Measurements from ENCODE around the gene UVRAG. TPM values are rescaled to one million over a fixed set of nuclear protein-coding genes. Genes with fewer than 3 reads are reported as not detected.

The UVRAG gene
- polyA plus RNA-seq, 1 experiment = 8.2 TPM

DNA sequence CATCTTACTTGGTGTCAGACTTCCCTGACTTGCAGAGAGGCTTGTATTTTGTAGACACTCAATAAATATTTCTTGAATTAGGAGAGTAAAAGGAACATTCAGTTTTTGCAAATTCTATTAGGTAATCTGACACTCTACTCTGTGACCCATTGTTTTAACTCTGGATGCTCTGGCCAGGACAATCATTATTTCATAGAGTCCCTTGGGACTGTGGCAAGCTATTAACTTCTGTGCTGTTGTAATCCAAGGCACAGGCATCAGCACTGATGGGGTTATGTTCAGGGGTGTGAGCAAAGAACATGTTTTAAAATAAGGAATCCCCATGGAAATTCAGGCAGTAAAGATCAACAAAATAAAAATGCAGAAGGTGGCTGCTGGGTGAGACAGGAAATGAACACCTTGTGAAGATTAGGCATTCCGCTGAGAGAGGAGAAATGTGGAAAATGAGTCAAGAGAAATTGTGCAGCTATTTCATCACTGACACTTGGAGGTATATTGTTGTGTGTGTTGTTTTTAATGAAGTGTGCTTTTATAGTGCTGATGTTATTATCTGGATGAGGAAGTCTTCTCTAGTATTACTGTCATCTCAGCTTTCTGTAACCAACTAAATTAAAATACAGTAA, 216.1 kb downstream of the UVRAG start:
- ChIA-PET CTCF (interaction anchor here (0.9 kb wide), 1 partner anchor 114 kb away, joined by 3 read pairs; no protein-coding TSS in a partner anchor), POLR2A (no interaction called here)
- H3K27me3 ChIP-seq (ENCODE audit: control insufficient read depth, insufficient read depth, low read length) = no peaks in the 10 kb centered on the region

DNA sequence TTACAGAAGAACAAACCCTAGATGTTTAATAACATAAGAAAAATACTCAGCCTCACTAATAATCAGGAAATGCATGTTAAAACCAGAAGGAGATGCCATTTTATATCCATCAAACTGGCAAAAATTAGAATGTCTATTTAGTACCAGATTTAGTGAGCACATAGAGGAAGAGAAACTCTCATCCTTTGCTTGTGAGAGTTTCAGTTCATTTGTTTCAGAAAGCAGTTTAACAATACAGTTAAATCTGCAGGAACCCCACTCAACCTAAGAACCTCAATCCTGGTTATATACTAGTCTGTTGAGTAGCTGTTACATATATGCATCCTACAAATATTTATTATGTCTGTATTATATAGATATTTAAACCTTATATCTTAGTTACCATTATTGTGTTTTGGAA, 218.7 kb downstream of the UVRAG start:
- TF ChIP-seq, protein P1, sequence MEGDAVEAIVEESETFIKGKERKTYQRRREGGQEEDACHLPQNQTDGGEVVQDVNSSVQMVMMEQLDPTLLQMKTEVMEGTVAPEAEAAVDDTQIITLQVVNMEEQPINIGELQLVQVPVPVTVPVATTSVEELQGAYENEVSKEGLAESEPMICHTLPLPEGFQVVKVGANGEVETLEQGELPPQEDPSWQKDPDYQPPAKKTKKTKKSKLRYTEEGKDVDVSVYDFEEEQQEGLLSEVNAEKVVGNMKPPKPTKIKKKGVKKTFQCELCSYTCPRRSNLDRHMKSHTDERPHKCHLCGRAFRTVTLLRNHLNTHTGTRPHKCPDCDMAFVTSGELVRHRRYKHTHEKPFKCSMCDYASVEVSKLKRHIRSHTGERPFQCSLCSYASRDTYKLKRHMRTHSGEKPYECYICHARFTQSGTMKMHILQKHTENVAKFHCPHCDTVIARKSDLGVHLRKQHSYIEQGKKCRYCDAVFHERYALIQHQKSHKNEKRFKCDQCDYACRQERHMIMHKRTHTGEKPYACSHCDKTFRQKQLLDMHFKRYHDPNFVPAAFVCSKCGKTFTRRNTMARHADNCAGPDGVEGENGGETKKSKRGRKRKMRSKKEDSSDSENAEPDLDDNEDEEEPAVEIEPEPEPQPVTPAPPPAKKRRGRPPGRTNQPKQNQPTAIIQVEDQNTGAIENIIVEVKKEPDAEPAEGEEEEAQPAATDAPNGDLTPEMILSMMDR (IDR thresholded peaks at IDR 0.05; ENCODE audit: insufficient read depth, low read depth, low read length) = no peak
- POLR2A ChIA-PET = no interaction called here
- no peaks in the 10 kb centered on the region for H3K36me3 ChIP-seq (ENCODE audit: control insufficient read depth, insufficient read depth, low read length)
- no peaks in the 10 kb centered on the region for H3K27me3 ChIP-seq (ENCODE audit: control insufficient read depth, insufficient read depth, low read length)
- CTCF ChIA-PET = no interaction called here
- no peak for DNase-seq (ENCODE audit: low read depth)
- no peak overlapping the region for H3K4me3 ChIP-seq (ENCODE audit: low read depth, low read length)

More for the DNA sequence above, 216.1 kb downstream of the UVRAG start:
- Histone ChIP-seq H3K4me3 (ENCODE audit: low read depth, low read length) (no peak overlapping the region), H3K36me3 (ENCODE audit: control insufficient read depth, insufficient read depth, low read length) (no peaks in the 10 kb centered on the region)
- DNase-seq (ENCODE audit: low read depth) = no peak
- TF ChIP-seq, protein P1 (IDR thresholded peaks at IDR 0.05; ENCODE audit: insufficient read depth, low read depth, low read length) = no peak

DNA sequence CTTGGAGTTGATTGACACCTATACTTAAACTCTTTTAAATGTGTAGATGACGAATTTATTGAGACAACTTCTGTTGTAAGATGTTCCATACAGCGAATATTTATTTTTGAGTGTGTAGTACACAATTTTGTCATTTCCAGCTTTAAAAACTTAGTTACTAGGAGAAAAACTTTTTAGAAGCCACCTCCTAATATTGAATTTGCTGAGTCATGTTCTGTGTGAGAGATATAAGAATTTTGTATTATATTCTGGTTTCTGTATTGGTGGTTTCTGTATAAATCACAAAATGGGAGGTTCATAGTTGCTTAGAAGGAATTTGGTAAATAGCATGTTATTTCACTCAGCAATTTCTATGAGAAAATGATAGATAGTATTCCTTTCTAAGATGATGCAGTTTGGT, 220.0 kb downstream of the UVRAG start:
- POLR2A ChIA-PET = no interaction called here
- no peak for DNase-seq (ENCODE audit: low read depth)
- CTCF ChIA-PET = interaction anchor here (0.7 kb wide), 1 partner anchor 284 kb away, joined by 3 read pairs; no protein-coding TSS in a partner anchor

DNA sequence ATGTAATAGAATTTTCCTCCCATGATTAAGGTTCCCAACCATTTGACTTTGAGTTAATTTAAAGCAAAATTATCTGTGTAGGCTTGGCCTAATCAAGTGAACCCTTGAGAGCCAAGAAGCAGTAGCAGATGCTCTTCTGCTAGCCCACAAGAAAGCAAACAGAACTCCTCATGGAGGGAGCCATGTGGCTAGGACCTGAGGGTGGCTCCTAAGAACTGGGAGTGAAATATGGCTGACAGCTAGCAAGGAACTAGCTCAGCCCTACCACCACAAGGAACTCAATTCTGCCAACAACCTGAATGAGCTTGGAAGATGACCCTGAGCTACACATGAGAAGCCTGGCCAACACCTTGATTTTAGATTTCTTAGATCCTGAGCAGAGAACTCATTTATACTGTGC, 223.6 kb downstream of the UVRAG start:
- CTCF ChIA-PET = interaction anchor here (0.6 kb wide), 1 partner anchor 382 kb away, joined by 3 read pairs; no protein-coding TSS in a partner anchor

More for the DNA sequence above, 220.0 kb downstream of the UVRAG start:
- TF ChIP-seq, protein P1 (IDR thresholded peaks at IDR 0.05; ENCODE audit: insufficient read depth, low read depth, low read length) = no peak
- Histone ChIP-seq H3K36me3 (ENCODE audit: control insufficient read depth, insufficient read depth, low read length) (no peaks in the 10 kb centered on the region), H3K4me3 (ENCODE audit: low read depth, low read length) (no peak overlapping the region), H3K27me3 (ENCODE audit: control insufficient read depth, insufficient read depth, low read length) (no peaks in the 10 kb centered on the region)

DNA sequence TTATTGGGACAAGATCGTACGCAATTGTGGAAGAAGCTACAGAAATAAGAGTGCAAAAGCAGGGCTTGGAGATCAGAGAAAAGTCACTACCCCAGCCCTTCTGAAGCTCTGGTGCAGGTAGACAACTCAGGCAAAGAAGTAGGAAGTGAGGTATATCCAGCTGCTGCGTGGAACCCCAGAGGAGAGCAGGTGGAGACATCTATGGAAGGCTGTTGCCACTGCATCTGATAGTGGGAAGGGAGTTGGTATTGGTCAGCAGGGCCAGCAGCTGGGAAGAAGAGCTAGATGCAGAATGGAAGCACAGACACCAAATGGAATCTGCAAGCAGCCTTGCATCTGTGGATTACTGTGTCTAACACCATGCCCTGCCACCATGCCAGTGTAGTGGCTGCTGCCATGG, 226.2 kb downstream of the UVRAG start:
- no peak overlapping the region for H3K4me3 ChIP-seq (ENCODE audit: low read depth, low read length)
- TF ChIP-seq, protein P1 (IDR thresholded peaks at IDR 0.05; ENCODE audit: insufficient read depth, low read depth, low read length) = no peak
- ChIA-PET CTCF (no interaction called here), POLR2A (no interaction called here)
- H3K27me3 ChIP-seq (ENCODE audit: control insufficient read depth, insufficient read depth, low read length) = no peaks in the 10 kb centered on the region
- DNase-seq (ENCODE audit: low read depth) = no peak
- no peaks in the 10 kb centered on the region for H3K36me3 ChIP-seq (ENCODE audit: control insufficient read depth, insufficient read depth, low read length)

More for the DNA sequence above, 223.6 kb downstream of the UVRAG start:
- Histone ChIP-seq H3K27me3 (ENCODE audit: control insufficient read depth, insufficient read depth, low read length) (no peaks in the 10 kb centered on the region), H3K36me3 (ENCODE audit: control insufficient read depth, insufficient read depth, low read length) (no peaks in the 10 kb centered on the region), H3K4me3 (ENCODE audit: low read depth, low read length) (no peak overlapping the region)
- POLR2A ChIA-PET = no interaction called here
- TF ChIP-seq, protein P1 (IDR thresholded peaks at IDR 0.05; ENCODE audit: insufficient read depth, low read depth, low read length) = no peak
- no peak for DNase-seq (ENCODE audit: low read depth)

Data from BJ (cell line).